GM19240 (cell line): Measurements from ENCODE around the gene MTARC2.
"Not testable (repeated sequence)": the region's sequence is repeated elsewhere in the genome, so short reads cannot be mapped to it uniquely, and the experiment has no call there.

Source experiments
- DNase-seq: peaks from one replicate; pipeline ENCODE4 v3.0.0; 2011; ENCODE audit warnings: low spot score; ENCODE audit not compliant: insufficient read length

Gene MTARC2

DNA sequence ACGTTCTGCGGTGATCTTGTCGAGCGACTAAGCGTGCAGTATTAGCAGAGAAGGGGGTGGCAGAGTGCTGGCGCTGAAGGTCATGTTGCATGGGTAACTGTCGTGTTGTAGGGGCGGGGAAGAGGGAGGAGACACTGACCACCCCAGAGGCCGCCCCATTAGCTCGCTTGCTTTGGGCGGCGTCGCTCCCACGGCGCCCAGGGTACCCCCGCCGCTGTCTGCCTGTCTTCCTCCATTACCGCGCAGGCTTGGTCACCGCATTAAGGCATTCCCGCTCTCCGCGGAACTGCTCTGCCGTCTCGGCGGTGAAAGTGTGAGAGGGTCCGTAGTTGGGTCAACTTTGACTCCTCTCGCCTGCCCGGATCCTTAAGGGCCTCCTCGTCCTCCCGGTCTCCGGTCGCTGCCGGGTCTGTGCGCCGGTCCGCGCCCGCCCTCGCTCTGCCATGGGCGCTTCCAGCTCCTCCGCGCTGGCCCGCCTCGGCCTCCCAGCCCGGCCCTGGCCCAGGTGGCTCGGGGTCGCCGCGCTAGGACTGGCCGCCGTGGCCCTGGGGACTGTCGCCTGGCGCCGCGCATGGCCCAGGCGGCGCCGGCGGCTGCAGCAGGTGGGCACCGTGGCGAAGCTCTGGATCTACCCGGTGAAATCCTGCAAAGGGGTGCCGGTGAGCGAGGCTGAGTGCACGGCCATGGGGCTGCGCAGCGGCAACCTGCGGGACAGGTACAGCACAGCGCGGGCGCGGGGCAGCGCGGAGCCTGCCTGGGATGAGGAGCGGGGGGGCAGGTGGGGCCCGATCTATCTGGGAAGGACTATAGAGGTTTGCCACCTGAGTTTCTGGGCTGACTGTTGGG, at the start of gene MTARC2:
TSS of gene MTARC2 (plus strand) at position 234 of the 846 bp plus-strand sequence. CDS start at position 444, 210 bp downstream.
- no peak for DNase-seq

DNA sequence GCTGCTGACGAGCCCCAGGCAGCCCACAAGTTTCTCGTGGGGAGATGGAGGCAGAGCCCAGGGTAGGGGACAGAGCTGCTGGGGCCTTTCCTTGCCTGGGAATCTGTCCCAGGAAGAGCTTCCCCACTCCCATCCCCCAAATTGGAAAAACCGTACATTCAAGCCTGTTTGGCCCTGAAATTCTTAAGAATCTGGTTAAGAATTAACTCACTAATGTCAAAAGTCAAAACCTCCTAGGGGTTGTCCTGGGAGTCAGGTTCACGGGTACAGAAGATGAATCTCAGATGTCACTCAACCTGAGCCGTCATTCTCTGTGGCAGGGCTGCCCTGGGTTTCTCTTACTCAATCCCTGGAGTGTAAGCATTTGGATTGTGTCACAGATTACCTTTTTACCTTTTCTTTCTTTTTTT, 49.5 kb upstream of the MTARC2 start:
- no peak for DNase-seq

DNA sequence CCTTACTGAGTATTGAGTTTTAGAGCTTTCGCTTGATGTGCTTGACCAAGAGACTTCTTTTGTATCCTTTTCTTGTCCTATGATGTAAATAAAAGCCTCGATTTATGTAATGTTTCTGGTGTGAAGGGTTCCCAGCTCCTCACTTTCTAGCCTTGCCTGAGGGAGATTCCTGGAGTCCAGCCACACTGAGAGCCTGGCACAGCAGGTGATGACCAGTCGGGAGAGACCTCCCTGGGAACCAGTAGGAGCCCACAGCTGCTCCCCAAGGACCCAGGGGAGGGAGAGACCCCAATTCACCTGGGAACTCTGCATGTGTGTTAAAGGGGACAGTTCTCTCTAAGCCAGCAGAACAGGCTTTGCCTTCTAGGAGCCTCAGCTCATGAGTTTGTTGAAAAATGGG, 49.1 kb upstream of the MTARC2 start:
- no peak for DNase-seq

DNA sequence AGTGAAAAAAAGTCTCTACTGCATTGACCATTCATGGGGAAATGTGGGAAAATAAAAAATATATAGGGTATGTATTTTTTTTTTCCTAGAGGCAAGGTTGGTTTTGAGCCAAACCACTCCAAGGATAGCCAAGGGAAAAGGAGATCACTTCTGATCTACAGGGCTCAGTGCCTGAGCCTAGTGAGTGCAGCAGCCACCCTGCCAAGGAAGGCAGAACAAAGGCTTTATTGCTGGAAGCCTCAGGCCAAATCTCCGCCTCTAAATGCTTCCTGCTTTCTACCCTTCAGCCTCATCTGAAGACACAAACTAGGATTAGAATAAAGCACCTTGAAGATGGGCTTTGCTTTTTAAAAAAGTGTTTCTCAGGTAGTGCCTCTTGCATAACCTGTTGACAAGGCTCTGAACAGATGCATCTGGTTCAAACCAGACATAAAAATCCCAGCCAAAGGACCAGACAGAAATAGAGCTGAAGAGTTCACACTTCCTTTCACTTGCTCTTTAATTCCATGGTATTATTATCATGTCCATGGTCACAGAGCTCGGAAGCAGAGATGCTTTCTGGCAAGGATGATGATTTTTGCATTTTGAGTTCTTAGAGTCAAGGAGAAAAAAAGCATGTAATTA, 47.5 kb upstream of the MTARC2 start:
- no peak for DNase-seq

DNA sequence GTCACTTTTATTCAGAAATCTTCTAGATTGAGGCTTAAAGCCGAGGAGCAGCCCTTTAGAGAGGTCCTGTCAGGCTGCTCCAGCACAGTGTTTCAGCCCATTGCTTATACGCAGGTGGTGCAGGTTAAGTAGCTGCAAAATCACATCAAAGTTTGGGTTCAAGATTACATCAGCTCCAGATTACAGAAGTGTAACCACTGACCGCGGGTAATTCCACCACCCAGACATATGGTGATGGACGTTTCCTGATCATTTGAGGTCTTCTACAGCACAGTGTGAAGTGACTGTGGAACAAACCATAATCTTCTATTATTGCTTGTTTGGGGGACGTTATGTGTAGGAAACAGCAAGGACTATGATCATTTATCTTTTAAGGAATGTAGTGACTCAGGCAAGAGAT, 46.1 kb upstream of the MTARC2 start:
- DNase-seq, result no peak

DNA sequence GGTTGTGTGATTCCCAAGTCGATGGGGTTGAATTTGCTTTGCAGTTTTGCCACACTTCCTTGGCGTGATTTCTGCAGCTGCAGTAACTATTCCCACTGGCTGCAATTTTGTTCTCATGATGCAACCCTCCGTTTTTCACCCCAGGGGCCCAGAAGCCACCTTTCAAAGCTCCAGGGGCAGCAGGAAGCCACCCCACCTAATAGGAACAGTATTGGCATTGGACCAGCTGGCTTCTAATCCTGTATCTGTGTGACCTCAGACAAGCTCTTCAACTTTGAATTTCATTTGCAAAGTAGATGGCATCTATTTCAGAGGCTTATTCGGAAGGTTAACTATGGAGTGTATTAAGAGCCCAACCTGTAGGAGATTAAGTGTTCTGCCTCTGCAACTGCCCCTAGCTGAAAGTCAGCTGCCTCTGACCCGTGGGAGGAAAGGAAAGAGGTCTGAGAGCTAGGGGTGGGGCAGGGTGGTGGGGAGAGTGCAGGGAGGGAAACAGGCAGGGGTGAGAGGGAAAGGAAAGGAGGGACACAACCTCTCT, 45.3 kb upstream of the MTARC2 start:
- no peak for DNase-seq

DNA sequence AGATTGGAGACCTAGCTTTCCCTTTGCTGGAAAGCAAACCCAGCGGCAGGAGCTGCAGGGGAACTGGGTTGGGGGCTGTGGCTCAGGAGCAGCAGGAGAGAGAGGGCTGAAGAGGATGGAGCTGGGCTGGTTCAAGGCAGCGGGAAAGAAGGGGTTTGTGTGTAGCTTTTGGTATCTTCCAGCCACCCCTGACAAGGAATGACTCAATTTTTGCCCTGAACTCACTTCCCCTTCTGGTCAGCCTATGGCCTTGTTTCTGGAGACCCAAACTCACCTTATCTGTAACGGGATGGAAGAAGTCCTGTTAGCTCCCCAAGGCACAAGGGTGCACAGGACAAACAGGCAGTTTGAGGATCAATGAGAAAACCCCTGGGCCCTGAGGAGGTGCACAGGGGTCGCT, 44.8 kb upstream of the MTARC2 start:
- DNase-seq, result no peak

DNA sequence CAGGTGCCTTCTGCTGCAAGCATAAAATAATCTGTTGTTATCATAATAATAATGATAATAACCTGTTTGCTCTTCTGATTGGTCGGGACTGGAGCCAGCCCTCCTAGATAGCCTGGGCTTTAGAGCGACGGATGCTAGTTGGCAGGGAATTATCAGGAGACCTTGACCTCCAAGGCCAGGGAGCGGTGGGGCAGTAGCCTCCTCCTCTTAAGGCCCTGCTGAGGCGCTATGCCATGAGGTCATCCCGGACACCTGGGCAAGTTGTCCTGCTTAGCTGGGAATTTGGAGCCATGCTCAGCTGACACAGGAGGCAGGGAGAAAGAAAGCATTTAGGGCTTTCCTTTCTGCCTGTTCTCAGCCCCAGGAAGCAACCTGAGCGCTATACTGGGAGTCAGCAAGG, 42.3 kb upstream of the MTARC2 start:
- no peak for DNase-seq

DNA sequence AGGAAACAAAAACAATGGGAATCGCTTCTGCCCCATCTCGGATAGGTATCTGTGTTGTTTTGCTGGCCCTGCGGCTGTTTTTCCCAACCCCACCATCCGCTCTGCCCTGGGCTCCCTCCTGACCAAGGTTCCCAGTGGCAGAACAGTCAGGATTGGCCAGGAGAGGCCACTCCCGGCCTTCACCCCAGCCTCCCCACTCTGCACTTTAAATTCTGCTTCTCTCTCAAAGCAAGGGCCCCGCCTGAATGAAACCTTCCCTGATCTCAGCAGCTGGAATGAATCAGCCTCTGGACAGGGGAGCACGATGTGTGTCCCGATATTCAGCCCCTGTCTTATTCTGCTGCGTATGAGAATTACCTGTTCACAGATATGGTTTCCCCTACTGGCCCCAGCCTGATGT, 41.6 kb upstream of the MTARC2 start:
- DNase-seq, result no peak

DNA sequence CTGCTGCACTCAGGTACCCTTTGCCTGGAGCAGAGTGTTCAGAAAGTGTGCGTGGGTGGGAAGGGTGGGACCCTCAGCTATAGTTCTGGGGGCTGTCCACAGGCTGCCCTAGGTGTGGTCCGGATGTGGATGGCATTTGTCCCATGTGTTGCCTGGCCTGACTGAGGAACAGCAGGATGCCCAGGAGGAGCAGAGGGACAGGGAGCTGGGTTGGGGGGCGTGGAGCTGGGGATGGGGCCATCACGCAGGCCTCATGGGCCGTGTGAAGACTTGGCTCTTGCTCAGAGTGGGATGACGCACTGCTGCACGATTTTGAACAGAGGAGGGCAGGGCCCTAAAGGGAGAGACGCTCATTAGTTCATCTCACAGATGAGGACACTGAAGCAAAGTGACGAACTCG, 41.0 kb upstream of the MTARC2 start:
- no peak for DNase-seq

DNA sequence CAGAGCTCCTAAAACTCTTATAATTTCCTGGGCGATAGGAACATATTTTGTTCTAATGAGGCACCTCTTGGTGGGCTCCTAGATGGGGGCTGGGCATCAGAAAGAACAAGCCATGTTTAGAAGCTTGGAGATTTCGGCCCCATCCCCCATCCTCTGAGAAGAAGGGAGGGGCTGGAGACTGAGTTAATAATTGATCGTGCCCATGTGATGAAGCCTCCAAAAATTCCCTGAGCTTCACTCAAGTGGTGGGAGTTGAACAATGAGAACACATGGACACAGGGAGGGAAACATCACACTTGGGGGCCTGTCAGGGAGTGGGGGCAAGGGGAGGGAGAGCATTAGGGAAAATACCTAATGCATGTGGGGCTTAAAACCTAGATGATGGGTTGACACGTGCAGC, 39.9 kb upstream of the MTARC2 start:
- no peak for DNase-seq

DNA sequence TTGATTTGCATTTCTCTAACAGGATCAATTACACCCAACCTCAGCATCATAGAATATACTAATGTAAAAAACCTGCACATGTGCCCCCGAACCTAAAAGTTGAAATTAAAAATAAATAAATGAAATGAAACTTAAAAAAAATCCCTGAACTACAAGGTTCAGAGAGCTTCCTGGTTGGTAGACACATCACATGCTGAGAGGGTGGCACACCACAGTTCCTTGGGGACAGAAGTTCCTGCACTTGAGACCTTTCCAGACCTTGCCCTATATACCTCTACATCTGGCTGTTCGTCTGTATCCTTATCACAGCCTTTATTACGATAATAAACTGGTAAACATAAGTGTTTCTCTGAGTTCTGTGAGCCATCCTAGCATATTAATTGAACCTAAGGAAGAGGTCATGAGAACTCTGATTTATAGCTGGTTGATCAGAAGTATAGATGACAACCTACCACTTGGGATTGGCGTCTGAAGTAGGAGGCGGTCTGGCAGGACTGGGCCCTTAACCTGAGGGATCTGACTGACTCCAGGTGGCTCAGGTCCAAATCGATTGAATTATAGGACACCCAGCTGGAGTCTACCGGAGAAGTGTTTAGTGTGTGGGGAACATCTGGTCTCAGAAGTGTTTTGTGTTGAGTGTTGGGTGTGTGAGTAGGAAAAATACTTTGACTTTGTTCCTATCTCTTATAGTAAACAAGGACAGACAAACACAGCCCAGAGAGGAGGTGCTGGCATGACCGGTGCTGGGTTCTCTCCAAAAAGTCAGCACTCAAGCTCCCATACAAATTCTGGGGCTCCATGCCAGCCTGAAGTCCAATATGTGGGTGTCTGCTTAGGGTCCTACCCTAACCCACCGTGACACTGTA, 39.0 kb upstream of the MTARC2 start:
- no peak for DNase-seq

DNA sequence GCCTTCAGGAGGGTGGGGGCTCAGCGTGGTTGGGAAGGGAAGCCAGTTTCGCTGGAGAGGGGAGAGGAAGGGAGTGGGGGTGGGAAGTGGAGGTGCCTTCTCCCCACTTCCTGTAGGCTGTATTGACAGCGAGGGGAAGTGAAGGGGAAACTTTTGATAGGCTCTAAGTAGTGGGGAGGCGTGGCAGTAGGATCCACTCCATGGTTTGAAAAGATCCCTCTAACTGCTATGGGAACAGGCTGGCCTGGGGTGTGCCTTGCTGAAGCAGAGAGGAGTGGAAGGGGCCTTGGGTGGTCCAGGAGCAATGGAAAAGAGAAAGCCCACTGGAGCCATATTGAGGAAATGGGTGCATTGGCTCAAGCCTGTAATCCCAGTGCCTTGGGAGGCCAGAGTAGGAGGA, 37.8 kb upstream of the MTARC2 start:
- no peak for DNase-seq

DNA sequence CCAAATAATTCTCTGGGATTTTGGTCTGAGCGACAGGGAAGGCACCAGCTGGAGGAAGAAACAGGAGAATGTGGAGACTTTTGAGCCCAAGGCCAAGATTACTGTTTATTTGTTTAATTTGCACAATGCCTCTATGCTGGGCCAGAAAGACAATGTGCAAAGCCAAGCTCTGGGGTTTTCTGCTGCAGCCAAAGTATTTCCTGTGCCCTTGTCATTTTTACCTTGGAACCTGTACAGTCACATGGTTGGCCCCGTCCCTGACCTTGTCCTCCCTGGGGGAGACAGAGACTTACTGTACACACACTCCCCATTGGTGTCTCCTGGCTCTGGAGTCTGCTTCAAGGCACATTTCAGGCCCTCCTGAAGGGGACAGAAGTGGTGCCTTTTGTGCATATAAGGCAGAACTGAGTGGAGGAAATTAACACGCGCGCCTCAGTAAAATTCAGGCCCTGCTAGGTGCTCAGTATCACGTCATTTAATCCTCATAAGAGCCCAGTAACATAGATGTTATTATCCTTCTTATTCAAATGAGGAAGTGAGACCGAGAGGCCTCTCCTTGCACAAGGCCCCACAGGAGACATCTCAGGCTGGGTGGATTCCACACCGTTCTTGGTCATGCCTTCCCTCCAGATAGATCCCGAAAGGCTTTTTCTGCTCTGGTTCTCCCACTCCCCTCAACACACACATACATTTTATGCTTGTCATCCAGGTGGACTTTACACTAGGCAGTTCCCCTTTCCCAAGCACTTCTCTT, 36.9 kb upstream of the MTARC2 start:
- DNase-seq, result no peak

DNA sequence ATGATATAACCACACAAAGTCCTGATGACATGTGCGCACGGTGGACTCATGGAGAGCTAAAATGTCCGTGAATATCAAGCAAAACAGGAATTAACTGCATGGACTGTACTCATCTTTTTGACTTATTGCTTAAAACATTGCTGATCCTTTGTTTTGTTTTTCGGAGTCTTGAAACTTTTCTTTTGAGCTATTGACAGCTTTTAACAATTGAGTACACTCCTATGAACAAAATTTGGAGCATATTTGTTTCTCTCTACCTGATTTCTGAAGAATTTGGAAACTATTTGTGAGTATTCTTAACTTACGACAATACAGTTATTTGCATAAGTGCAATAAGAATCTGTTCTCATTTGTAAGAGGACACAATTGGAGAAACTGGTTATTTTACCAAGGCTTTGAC, 32.1 kb upstream of the MTARC2 start:
- not testable (repeated sequence) for DNase-seq

DNA sequence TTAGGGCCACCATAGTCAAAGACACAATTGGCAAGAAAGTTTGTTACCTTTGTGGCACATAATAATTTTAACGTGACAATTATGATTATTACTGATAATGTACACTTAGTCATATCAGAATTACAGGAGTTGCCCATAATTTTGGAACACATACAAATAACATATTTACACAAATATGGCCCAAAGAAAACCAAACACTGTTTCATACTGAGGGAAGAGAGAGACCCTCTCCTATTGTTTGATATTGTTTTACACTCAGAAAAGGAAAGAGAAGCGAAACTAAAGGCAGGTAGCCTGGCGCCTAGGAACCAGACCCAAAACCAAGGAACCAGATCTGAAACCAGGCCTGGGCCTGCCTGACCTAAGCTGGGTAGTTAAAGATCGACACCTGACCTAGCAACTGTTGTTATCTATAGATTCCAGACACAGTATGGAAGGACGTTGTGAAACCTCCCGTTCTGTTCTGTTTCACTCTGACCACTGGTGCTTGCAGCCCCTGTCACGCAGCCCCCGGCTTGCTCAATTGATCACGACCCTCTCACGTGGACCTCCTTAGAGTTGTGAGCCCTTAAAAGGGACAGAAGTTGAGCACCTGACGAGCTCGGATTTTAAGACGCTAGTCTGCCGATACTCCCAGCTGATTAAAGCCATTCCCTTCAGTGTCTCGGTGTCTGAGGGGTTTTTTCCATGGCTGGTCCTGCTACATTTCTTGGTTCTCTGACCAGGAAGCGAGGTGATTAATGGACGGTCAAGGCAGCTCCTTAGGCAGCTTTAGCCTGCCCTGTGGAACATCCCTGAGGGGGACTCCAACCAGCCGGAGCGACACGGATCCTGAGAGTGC, 30.1 kb upstream of the MTARC2 start:
- DNase-seq, result no peak

DNA sequence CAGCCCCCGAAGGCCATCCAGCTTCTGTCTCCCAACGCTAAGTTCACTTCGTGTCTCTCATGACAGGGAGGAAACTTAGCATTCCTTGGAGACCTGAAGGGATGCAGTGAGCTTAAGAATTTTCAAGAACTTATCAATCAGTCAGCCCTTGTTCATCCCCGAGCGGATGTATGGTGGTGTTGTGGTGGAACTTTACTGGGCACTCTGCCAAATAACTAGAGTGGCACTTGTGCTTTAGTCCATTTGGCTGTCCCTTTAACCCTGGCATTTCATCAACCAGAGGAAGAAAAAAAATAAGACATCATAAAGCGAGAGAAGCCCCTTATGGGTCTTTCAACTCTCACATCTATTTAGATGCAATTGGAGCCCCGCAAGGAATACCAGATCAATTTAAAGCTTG, 26.9 kb upstream of the MTARC2 start:
- not testable (repeated sequence) for DNase-seq

DNA sequence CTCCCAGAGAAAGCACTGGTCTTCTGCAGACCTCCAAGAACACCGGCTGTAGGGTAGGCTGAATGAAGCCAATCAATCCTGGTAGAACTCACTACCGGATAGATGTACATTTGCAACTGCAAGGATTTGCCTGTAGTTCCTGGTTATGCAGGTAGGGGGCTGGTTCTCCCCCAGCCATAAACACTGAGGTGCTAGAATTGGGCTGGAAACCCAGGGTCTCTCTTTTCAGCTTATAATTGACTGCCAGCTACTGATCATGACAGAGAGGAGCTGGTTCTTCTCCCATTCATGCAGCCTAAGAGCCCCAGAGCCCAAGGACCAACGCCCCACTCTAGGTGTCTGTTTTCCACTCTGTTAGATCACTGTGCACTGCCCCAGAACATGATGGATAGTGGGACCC, 21.5 kb upstream of the MTARC2 start:
- no peak for DNase-seq

DNA sequence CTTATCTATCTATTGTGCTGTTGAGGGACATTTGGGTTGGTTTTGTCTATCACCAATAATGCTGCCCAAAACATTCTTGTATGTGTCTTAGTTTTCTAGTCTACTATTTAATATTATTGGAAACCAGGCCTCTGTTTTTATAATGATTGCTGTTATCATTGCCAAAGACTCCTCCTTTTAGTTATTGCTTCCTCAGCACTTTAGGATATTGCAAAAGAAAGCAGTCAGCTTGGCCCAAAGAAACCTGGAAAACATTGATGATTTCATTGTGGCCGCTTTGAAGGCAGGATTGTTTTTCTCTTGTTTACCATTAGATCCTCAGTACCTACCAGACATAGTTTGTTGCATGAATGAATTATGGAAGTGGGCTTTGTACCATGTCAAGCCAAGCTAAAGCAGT, 20.6 kb upstream of the MTARC2 start:
- no peak for DNase-seq

DNA sequence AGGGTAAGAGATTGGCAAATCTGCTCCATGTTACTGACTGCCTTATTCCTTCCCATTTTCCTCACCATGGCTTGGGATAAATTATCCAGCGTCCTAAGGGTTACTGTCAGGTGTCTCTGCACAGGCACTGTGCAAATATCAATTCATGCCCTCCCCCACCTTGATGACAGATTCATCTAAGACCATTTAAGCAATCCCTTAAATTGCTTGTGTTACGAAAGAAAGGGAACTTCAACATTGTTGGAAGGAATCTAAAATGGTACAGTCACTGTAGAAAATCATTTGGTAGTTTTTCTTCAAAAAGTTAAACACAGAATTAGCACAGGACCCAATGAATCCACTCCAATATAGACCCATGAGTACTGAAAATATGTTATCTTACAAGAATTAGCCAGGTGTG, 17.6 kb upstream of the MTARC2 start:
- DNase-seq, result no peak
